Measurements from ENCODE around the gene FOXO3. TPM values are rescaled to one million over a fixed set of nuclear protein-coding genes. Genes with fewer than 3 reads are reported as not detected.

Gene FOXO3
- total RNA-seq, 1 experiment from 2014 or later: 22.1 TPM

DNA sequence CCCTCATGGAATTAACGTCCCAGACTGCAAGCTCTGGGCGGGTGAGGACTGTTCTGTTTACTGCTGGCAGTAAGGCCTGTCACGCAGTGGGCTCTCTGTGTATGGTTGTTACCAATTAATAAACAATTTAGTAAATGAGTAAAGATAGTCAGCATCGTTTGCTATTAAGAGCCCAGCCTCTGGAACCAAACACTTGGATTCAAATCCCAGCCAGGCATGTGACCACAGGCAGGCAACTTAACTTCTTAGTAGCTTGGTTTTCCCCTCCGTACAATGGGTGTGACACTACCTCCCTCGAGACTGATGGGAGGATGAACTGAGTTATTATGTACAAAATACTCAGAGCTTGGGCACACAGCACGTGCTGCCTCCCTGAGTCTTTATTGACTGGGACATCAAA lies 149.8 kb downstream of the FOXO3 start:
- TF ChIP-seq CTCF (conservative IDR thresholded peaks at IDR 0.05): no peak
- H2BK120ac ChIP-seq (ENCODE audit: low read depth, low read length, poor library complexity, severe bottlenecking): no peak overlapping the region
- no peaks in the 10 kb centered on the region for H3K79me2 ChIP-seq (ENCODE audit: insufficient read depth, low read length)
- H3K4ac ChIP-seq (ENCODE audit: low read depth, low read length): no peak overlapping the region
- no peak overlapping the region for H4K91ac ChIP-seq (ENCODE audit: insufficient read length, low read depth, low read length)
- H3K4me1 ChIP-seq (ENCODE audit: insufficient read depth, low read length): no peaks in the 10 kb centered on the region; the same call in 1 of the 2 replicates
- no peak overlapping the region for H3K4me2 ChIP-seq (ENCODE audit: insufficient read depth, insufficient read length, low read length)
- no peak overlapping the region for H2AFZ ChIP-seq (ENCODE audit: low read length)
- no peaks in the 10 kb centered on the region for H4K20me1 ChIP-seq (ENCODE audit: control insufficient read depth, insufficient read depth, insufficient read length)
- Mint-ChIP-seq H3K27ac (no peak overlapping the region), H3K4me3 (no peak overlapping the region), H3K36me3 (ENCODE audit: insufficient read depth in 1 of 3, low read depth in 3 of 3) (no peaks in the 10 kb centered on the region), H3K4me1 (peaks cover 16 to 23% of the 10 kb centered on the region in 2 experiments), H3K9me3 (no peaks in the 10 kb centered on the region), H3K27me3 (ENCODE audit: low read depth) (peaks cover 2% of the 10 kb centered on the region)
- H4K5ac ChIP-seq (ENCODE audit: insufficient read length, low read depth, low read length): no peak overlapping the region
- no peak overlapping the region for H2BK5ac ChIP-seq (ENCODE audit: insufficient read length, low read length)
- no peak overlapping the region for H4K8ac ChIP-seq (replicated peaks; ENCODE audit: insufficient read length, low read depth, low read length)
- no peak overlapping the region for H3K23ac ChIP-seq (ENCODE audit: insufficient read length, low read depth, low read length)
- DNase-seq: no peak
- no peaks in the 10 kb centered on the region for H3K79me1 ChIP-seq (ENCODE audit: insufficient read depth, low read depth, low read length, poor library complexity, severe bottlenecking)
- H2BK15ac ChIP-seq (ENCODE audit: low read depth, low read length): no peak overlapping the region
- no peak overlapping the region for H3T11ph ChIP-seq (ENCODE audit: low read length)
- H3K27ac ChIP-seq (ENCODE audit: insufficient read length, low read depth, low read length): no peak overlapping the region
- no peaks in the 10 kb centered on the region for H3K23me2 ChIP-seq (ENCODE audit: insufficient read length, low read depth, low read length, poor library complexity, severe bottlenecking)
- H3K56ac ChIP-seq (ENCODE audit: insufficient read length, low read depth, low read length): no peak overlapping the region
- no peaks in the 10 kb centered on the region for H3K9me3 ChIP-seq (ENCODE audit: control insufficient read depth, low read depth, low read length)
- H3K14ac ChIP-seq (ENCODE audit: insufficient read depth, low read length): no peak overlapping the region
- H3K27me3 ChIP-seq (ENCODE audit: insufficient read depth, low read length): no peaks in the 10 kb centered on the region
- no peak overlapping the region for H2BK20ac ChIP-seq (ENCODE audit: low read depth, low read length, poor library complexity, severe bottlenecking)
- no CpG with 5 or more reads among the region's 7 CpGs for whole genome bisulfite sequencing (ENCODE audit: extremely low coverage, insufficient read length, low lambda C conversion rate)
- no peak overlapping the region for H2AK5ac ChIP-seq (ENCODE audit: insufficient read length, low read length)
- H2BK12ac ChIP-seq (ENCODE audit: insufficient read length, low read depth, low read length): no peak overlapping the region
- H3K18ac ChIP-seq (ENCODE audit: insufficient read length, low read depth, low read length): no peak overlapping the region
- no peak overlapping the region for H3K9ac ChIP-seq (ENCODE audit: extremely low read depth, insufficient read length, low read length)
